Large intestine (tissue), 3 donors: ENCODE measurements around the gene EFNA3. TPM values are rescaled to one million over a fixed set of nuclear protein-coding genes. Genes with fewer than 3 reads are reported as not detected.

Experiments used
- DNase-seq, 2 donors: peaks; one replicate each; pipeline versions ENCODE4 v3.0.0 to v3.0.0-alpha.2; 2013
- H3K27ac ChIP-seq: one replicate; pipeline ENCODE4 v1.5.1; 2013; ENCODE audit warnings: low read length
- H3K27me3 ChIP-seq: 2 replicates; pipeline ENCODE4 v1.6.1; 2013; ENCODE audit warnings: low read length; ENCODE audit not compliant: control insufficient read depth, insufficient read depth
- H3K36me3 ChIP-seq: 2 replicates; pipeline ENCODE4 v1.6.1; 2013; ENCODE audit warnings: low read length; ENCODE audit not compliant: control insufficient read depth, insufficient read depth
- H3K4me1 ChIP-seq: one replicate; pipeline ENCODE4 v1.6.1; 2013; ENCODE audit warnings: low read length; ENCODE audit not compliant: control insufficient read depth, insufficient read depth
- H3K4me3 ChIP-seq: one replicate; pipeline ENCODE4 v1.5.1; 2013; ENCODE audit warnings: low read length
- H3K9me3 ChIP-seq: one replicate; pipeline ENCODE4 v1.6.1; 2013; ENCODE audit warnings: mild to moderate bottlenecking, low read depth, low read length, moderate library complexity; ENCODE audit not compliant: control insufficient read depth
- WGBS: methylation state at CpG from one replicate; pipeline ENCODE4 v1.1.5; 2013; ENCODE audit warnings: low lambda C conversion rate; ENCODE audit not compliant: insufficient coverage; 5-methylcytosine and 5-hydroxymethylcytosine counted together
- polyA plus RNA-seq: library from polyadenylated mRNA; unstranded; fragments of 120-200 nt; gene quantifications from one replicate; pipeline ENCODE4 v1.2.1, GENCODE V29; 2013

EFNA3 gene
- polyA plus RNA-seq, 1 donor, result 9.6 TPM

GRCh38 chr1:155057788-155058211 lies 20.8 kb upstream of the EFNA3 start:
- Histone ChIP-seq H3K27me3 (peaks cover 3% of the 10 kb centered on the region), H3K4me3 (no peak overlapping the region), H3K9me3 (no peaks in the 10 kb centered on the region), H3K27ac (no peak overlapping the region), H3K4me1 (peaks cover 17% of the 10 kb centered on the region), H3K36me3 (peaks cover 22% of the 10 kb centered on the region)
- no peak for DNase-seq
- WGBS, result no CpG with 5 or more reads among the region's 13 CpGs

GRCh38 chr1:155060736-155061135 lies 17.9 kb upstream of the EFNA3 start:
- Histone ChIP-seq H3K4me1 (peaks cover 26% of the 10 kb centered on the region), H3K27me3 (peaks cover 3% of the 10 kb centered on the region), H3K27ac (no peak overlapping the region), H3K4me3 (no peak overlapping the region), H3K36me3 (peaks cover 18% of the 10 kb centered on the region), H3K9me3 (no peaks in the 10 kb centered on the region)
- no peak for DNase-seq
- WGBS, result no CpG with 5 or more reads among the region's 8 CpGs

- Histone ChIP-seq H3K4me1 (peaks cover 32% of the 10 kb centered on the region), H3K27ac (no peak overlapping the region), H3K4me3 (no peak overlapping the region), H3K27me3 (peaks cover 3% of the 10 kb centered on the region), H3K9me3 (no peaks in the 10 kb centered on the region), H3K36me3 (peaks cover 15% of the 10 kb centered on the region)
- no CpG with 5 or more reads among the region's 21 CpGs for WGBS
- peak; percentile 80 to 90 for DNase-seq
These were observed 17.1 kb upstream of the EFNA3 start for GRCh38 chr1:155061381-155062150.

GRCh38 chr1:155062151-155062686 lies 16.4 kb upstream of the EFNA3 start:
- Histone ChIP-seq H3K27me3 (peaks cover 3% of the 10 kb centered on the region), H3K9me3 (no peaks in the 10 kb centered on the region), H3K27ac (no peak overlapping the region), H3K4me3 (peak overlapping the region; percentile 76), H3K36me3 (peaks cover 17% of the 10 kb centered on the region), H3K4me1 (peaks cover 39% of the 10 kb centered on the region)
- WGBS, result no CpG with 5 or more reads among the region's 29 CpGs
- DNase-seq, result peak in 1 of 2 donors; percentile 21

- Histone ChIP-seq H3K9me3 (no peaks in the 10 kb centered on the region), H3K4me3 (peak overlapping the region; percentile 76), H3K27me3 (peaks cover 3% of the 10 kb centered on the region), H3K27ac (peak overlapping the region; percentile 95), H3K36me3 (peaks cover 18% of the 10 kb centered on the region), H3K4me1 (peaks cover 41% of the 10 kb centered on the region)
- peak in 1 of 2 donors; percentile 82 for DNase-seq
- no CpG with 5 or more reads among the region's 46 CpGs for WGBS
These were observed 15.8 kb upstream of the EFNA3 start for GRCh38 chr1:155062702-155063411.

GRCh38 chr1:155063550-155064110 lies 15.0 kb upstream of the EFNA3 start, which contains the start of gene EFNA4:
TSS of gene EFNA4 (plus strand) at chr1:155063740. CDS start at chr1:155063824, 84 bp downstream.
- Histone ChIP-seq H3K4me3 (peak within 1 kb of the TSS; percentile 76), H3K36me3 (peaks cover 17% of the 10 kb centered on the region), H3K27ac (peak within 1 kb of the TSS; percentile 95), H3K9me3 (no peaks in the 10 kb centered on the region), H3K27me3 (peaks cover 3% of the 10 kb centered on the region), H3K4me1 (peaks cover 44% of the 10 kb centered on the region)
- DNase-seq, result peak; percentile 88 to 95
- WGBS, result no CpG with 5 or more reads among the region's 57 CpGs

- Histone ChIP-seq H3K9me3 (no peaks in the 10 kb centered on the region), H3K27ac (peak overlapping the region; percentile 95), H3K36me3 (peaks cover 24% of the 10 kb centered on the region), H3K27me3 (peaks cover 3% of the 10 kb centered on the region), H3K4me3 (peak overlapping the region; percentile 76), H3K4me1 (peaks cover 50% of the 10 kb centered on the region)
- peak in 1 of 2 donors; percentile 60 for DNase-seq
- no CpG with 5 or more reads among the region's 14 CpGs for WGBS
These were observed 14.4 kb upstream of the EFNA3 start for GRCh38 chr1:155064111-155064831.

- 20% methylated on average over 1 of the region's 5 CpGs for WGBS
- Histone ChIP-seq H3K27ac (peak overlapping the region; percentile 95), H3K4me3 (peak overlapping the region; percentile 76), H3K9me3 (no peaks in the 10 kb centered on the region), H3K4me1 (peaks cover 57% of the 10 kb centered on the region), H3K36me3 (peaks cover 28% of the 10 kb centered on the region), H3K27me3 (peaks cover 3% of the 10 kb centered on the region)
- DNase-seq, result peak in 1 of 2 donors; percentile 65
These were observed 13.7 kb upstream of the EFNA3 start for GRCh38 chr1:155064832-155065429.

- Histone ChIP-seq H3K27ac (peak overlapping the region; percentile 63), H3K4me3 (no peak overlapping the region), H3K9me3 (no peaks in the 10 kb centered on the region), H3K27me3 (peaks cover 3% of the 10 kb centered on the region), H3K36me3 (peaks cover 28% of the 10 kb centered on the region), H3K4me1 (peaks cover 66% of the 10 kb centered on the region)
- WGBS, result no CpG with 5 or more reads among the region's 8 CpGs
- peak in 1 of 2 donors; percentile 59 for DNase-seq
These were observed 11.9 kb upstream of the EFNA3 start for GRCh38 chr1:155066777-155067176.
